IPS DF 6.9 (cell line): ENCODE data around the gene SND1.

ENCODE experiments used
- DNase-seq: peaks from one replicate; pipeline ENCODE4 v3.0.0-alpha.2; 2013; ENCODE audit warnings: low read depth, low spot score
- H3K27ac ChIP-seq: one replicate; pipeline ENCODE4 v1.5.1; 2013; ENCODE audit warnings: low read length, control low read depth
- H3K27me3 ChIP-seq: 2 replicates; pipeline ENCODE4 v1.6.1; 2013; ENCODE audit warnings: mild to moderate bottlenecking, low read length; ENCODE audit not compliant: control insufficient read depth, insufficient read depth
- H3K36me3 ChIP-seq: 2 replicates; pipeline ENCODE4 v1.6.1; 2013; ENCODE audit warnings: low read length; ENCODE audit not compliant: control insufficient read depth, insufficient read depth
- H3K4me1 ChIP-seq: 2 replicates; pipeline ENCODE4 v1.6.1; 2013; ENCODE audit warnings: low read length; ENCODE audit not compliant: control insufficient read depth, insufficient read depth
- H3K4me3 ChIP-seq: 2 replicates; pipeline ENCODE4 v1.5.1; 2013; ENCODE audit warnings: mild to moderate bottlenecking, low read length
- H3K9me3 ChIP-seq: 2 replicates; pipeline ENCODE4 v1.6.1; 2013; ENCODE audit warnings: low read length, inconsistent platforms; ENCODE audit not compliant: control insufficient read depth, insufficient read depth
- WGBS: extraction: QIAGEN DNeasy Blood & Tissue Kit; methylation state at CpG from one replicate; pipeline ENCODE4 v1.1.7; 2013; ENCODE audit warnings: mixed read lengths, missing lambda C conversion rate; ENCODE audit not compliant: insufficient read length, insufficient coverage; 5-methylcytosine and 5-hydroxymethylcytosine counted together

SND1 gene

DNA sequence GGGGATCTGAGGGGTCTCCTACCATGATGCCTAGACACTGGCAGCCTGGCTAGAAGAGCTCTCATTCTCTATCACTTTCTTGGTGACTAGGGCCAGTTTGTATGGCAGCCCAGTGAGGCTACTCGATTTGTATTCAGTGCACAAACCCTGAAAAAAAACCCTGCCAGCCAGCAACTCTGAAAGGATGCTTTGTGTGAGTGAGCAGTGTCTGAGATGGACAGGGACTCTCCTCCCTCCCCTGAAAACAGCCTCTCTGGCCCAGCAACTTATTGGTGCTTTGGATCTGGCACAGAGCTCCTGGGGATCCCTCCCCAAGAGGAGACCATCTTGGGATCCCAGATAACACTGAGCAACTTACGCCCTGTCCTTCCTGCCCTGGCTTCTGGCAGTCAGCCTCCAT is 390.0 kb downstream of the SND1 start:
- no peak for DNase-seq
- no CpG with 5 or more reads among the region's 2 CpGs for WGBS
- Histone ChIP-seq H3K27me3 (no peaks in the 10 kb centered on the region), H3K4me3 (no peak overlapping the region), H3K4me1 (no peaks in the 10 kb centered on the region), H3K36me3 (no peaks in the 10 kb centered on the region), H3K27ac (no peak overlapping the region), H3K9me3 (no peaks in the 10 kb centered on the region)

GRCh38 chr7:128044064-128044463 is 392.1 kb downstream of the SND1 start:
- H3K4me1 ChIP-seq = no peaks in the 10 kb centered on the region
- no peak overlapping the region for H3K27ac ChIP-seq
- H3K9me3 ChIP-seq = no peaks in the 10 kb centered on the region
- no CpG with 5 or more reads among the region's 5 CpGs for WGBS
- no peak overlapping the region for H3K4me3 ChIP-seq
- H3K27me3 ChIP-seq = no peaks in the 10 kb centered on the region
- no peak for DNase-seq
- no peaks in the 10 kb centered on the region for H3K36me3 ChIP-seq

DNA sequence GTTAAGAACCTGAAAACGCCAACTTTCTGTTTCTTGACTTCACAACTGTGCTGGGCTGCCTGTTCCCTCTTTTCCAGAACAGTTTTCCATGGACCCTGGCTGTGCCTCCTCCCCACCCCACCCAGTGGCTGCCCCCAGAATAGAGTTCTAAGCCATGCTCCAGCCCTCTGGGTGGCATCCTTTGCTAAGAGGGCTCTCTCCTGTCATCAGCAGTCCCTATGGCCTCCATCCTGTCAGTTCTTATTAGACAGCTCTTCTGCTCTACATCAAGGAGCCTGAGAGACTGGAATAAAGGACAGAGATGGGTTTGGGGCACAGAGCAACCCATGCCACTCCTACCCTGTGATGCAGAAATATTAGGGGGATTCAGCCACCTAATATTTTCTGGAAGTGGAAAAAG is 393.2 kb downstream of the SND1 start:
- H3K9me3 ChIP-seq = no peaks in the 10 kb centered on the region
- no peak overlapping the region for H3K4me3 ChIP-seq
- H3K27ac ChIP-seq = no peak overlapping the region
- H3K4me1 ChIP-seq = no peaks in the 10 kb centered on the region
- H3K27me3 ChIP-seq = no peaks in the 10 kb centered on the region
- no peak for DNase-seq
- H3K36me3 ChIP-seq = no peaks in the 10 kb centered on the region
- no CpG with 5 or more reads among the region's 1 CpG for WGBS

GRCh38 chr7:128045766-128046165 is 393.8 kb downstream of the SND1 start:
- Histone ChIP-seq H3K36me3 (no peaks in the 10 kb centered on the region), H3K27me3 (no peaks in the 10 kb centered on the region), H3K4me3 (no peak overlapping the region), H3K9me3 (no peaks in the 10 kb centered on the region), H3K27ac (no peak overlapping the region), H3K4me1 (no peaks in the 10 kb centered on the region)
- DNase-seq = no peak
- no CpG with 5 or more reads among the region's 1 CpG for WGBS

GRCh38 chr7:128052404-128052803 is 400.4 kb downstream of the SND1 start:
- Histone ChIP-seq H3K4me1 (no peaks in the 10 kb centered on the region), H3K9me3 (no peaks in the 10 kb centered on the region), H3K4me3 (no peak overlapping the region), H3K36me3 (no peaks in the 10 kb centered on the region), H3K27ac (no peak overlapping the region), H3K27me3 (no peaks in the 10 kb centered on the region)
- no peak for DNase-seq
- no CpG with 5 or more reads among the region's 9 CpGs for WGBS

DNA sequence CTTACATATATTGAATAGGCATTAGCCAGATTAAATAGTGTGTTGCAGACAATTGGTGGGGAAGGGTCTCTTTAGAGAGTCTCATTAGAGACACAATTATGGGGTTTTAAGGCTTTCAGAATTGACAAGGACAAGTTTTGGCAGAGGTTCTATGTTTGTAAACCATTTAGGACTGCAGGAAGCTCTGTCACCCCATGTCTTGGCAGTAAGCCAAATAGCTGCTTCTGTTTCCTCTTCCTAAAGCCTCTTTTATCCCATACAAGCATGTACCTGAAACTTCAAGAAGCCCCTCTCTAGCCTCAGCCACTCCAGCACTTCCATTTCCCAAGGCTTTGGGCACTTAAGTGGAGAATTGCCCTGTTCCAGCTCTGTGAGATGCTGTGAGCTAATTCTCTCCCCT is 401.0 kb downstream of the SND1 start:
- no peaks in the 10 kb centered on the region for H3K9me3 ChIP-seq
- H3K27ac ChIP-seq = no peak overlapping the region
- no peaks in the 10 kb centered on the region for H3K36me3 ChIP-seq
- no peak for DNase-seq
- no peaks in the 10 kb centered on the region for H3K27me3 ChIP-seq
- H3K4me1 ChIP-seq = no peaks in the 10 kb centered on the region
- H3K4me3 ChIP-seq = no peak overlapping the region

- no peaks in the 10 kb centered on the region for H3K27me3 ChIP-seq
- no peaks in the 10 kb centered on the region for H3K4me1 ChIP-seq
- no peaks in the 10 kb centered on the region for H3K9me3 ChIP-seq
- no peak overlapping the region for H3K27ac ChIP-seq
- WGBS = no CpG with 5 or more reads among the region's 5 CpGs
- no peaks in the 10 kb centered on the region for H3K36me3 ChIP-seq
- no peak overlapping the region for H3K4me3 ChIP-seq
- no peak for DNase-seq
Observed at GRCh38 chr7:128053991-128054390, 402.0 kb downstream of the SND1 start.

- WGBS = no CpG with 5 or more reads among the region's 4 CpGs
- Histone ChIP-seq H3K36me3 (no peaks in the 10 kb centered on the region), H3K9me3 (no peaks in the 10 kb centered on the region), H3K4me3 (no peak overlapping the region), H3K27me3 (no peaks in the 10 kb centered on the region), H3K4me1 (no peaks in the 10 kb centered on the region), H3K27ac (no peak overlapping the region)
- no peak for DNase-seq
Observed at GRCh38 chr7:128054511-128054910, 402.5 kb downstream of the SND1 start.

DNA sequence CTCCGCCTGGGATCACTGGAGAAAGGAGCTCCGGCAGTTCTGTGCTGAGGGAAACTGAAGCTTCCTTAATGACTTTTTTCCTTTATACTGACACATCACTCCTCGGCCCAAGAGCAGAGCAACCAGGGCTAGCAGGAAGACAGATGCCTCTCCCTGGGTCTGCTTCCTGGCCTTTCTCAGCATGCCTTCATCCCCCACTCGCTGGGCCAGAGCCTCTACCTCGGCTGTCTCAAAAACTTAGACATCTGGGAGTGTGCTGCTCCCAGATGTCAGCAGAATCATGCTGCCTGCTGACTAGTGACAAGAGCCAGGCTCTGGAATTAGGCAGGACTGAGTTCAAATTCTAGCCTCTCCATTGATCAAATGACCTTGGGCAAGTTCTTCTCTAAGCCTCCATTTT is 403.6 kb downstream of the SND1 start:
- Histone ChIP-seq H3K36me3 (no peaks in the 10 kb centered on the region), H3K9me3 (no peaks in the 10 kb centered on the region), H3K4me1 (no peaks in the 10 kb centered on the region), H3K4me3 (no peak overlapping the region), H3K27ac (no peak overlapping the region), H3K27me3 (no peaks in the 10 kb centered on the region)
- DNase-seq = no peak
- WGBS = no CpG with 5 or more reads among the region's 5 CpGs

DNA sequence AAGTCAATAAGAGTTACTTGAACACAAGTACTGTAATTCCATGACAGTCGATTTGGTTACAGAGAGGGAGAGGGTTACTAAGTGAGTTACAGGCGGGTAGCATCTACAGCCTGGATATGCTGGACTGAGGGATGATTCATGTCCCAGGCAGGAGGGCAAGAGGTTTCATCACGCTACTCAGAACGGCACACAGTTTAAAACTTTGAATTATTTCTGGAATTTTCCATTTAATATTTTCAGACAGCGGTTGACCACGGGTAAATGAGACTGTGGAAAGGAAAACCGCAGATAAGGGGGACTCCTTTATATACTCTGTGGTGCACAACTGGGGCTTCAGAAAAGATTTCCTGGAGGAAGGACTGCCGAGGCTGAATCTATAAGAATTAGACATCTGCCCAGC is 404.9 kb downstream of the SND1 start:
- no CpG with 5 or more reads among the region's 8 CpGs for WGBS
- H3K36me3 ChIP-seq = no peaks in the 10 kb centered on the region
- no peaks in the 10 kb centered on the region for H3K9me3 ChIP-seq
- no peaks in the 10 kb centered on the region for H3K27me3 ChIP-seq
- no peak overlapping the region for H3K27ac ChIP-seq
- H3K4me3 ChIP-seq = no peak overlapping the region
- DNase-seq = no peak
- no peaks in the 10 kb centered on the region for H3K4me1 ChIP-seq

DNA sequence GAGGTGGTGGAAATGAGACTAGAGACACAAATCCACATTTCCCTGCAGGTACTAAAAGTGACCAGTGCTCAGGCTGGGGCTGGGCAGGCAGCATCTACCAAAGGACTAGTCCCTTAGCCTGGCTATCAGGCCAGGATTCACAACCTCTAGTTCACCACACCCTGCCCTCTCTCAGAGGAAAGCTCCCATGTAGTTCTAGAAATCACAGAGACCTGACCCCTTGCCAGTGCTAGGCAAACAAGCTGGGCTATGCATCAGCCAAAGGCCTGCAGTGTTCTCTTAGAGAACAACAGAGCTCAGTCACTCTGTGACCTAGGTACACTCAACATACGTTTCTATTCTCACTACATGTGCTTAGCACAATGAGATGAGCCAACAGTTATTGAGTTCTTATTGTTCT is 405.9 kb downstream of the SND1 start:
- H3K36me3 ChIP-seq = no peaks in the 10 kb centered on the region
- no peak overlapping the region for H3K27ac ChIP-seq
- H3K27me3 ChIP-seq = no peaks in the 10 kb centered on the region
- WGBS = no CpG with 5 or more reads among the region's 1 CpG
- H3K9me3 ChIP-seq = no peaks in the 10 kb centered on the region
- no peak for DNase-seq
- no peak overlapping the region for H3K4me3 ChIP-seq
- no peaks in the 10 kb centered on the region for H3K4me1 ChIP-seq
